SU-DHL-6 (cell line): ENCODE measurements around the gene ZNF507.
A peak's percentile ranks its signal among the peaks of the same experiment; 100 is the strongest.

Experiments
- H2AFZ ChIP-seq: fragments of 200-600 bp; sonication (generic); 2 replicates; pipeline ENCODE4 v1.6.1; 2014; ENCODE audit warnings: low read depth, mild to moderate bottlenecking, moderate library complexity, mixed read lengths, antibody characterized with exemption, low read length; ENCODE audit not compliant: severe bottlenecking
- H3F3A ChIP-seq: fragments of 200-600 bp; shearing (Covaris generic); 2 replicates; pipeline ENCODE4 v1.6.0; 2016; ENCODE audit warnings: antibody characterized with exemption, mild to moderate bottlenecking; ENCODE audit not compliant: insufficient read depth
- H3K27ac ChIP-seq: fragments of 200-600 bp; sonication (generic); 2 replicates; pipeline ENCODE4 v1.5.1; 2016; ENCODE audit warnings: low read depth, mild to moderate bottlenecking, low read length, moderate library complexity, mixed read lengths
- H3K27me3 ChIP-seq: fragments of 200-600 bp; sonication (generic), shearing (Covaris generic); 2 replicates; pipeline ENCODE4 v1.6.0; 2014; ENCODE audit warnings: mild to moderate bottlenecking, low read length
- H3K36me3 ChIP-seq: fragments of 200-600 bp; sonication (generic); 2 replicates; pipeline ENCODE4 v1.6.1; 2014; ENCODE audit warnings: mild to moderate bottlenecking, low read length, mixed read lengths
- H3K4me2 ChIP-seq: fragments of 300-600, 200-600 bp; shearing (Covaris generic), sonication (generic); 2 replicates; pipeline ENCODE4 v1.6.0; 2014; ENCODE audit warnings: low read length, low read depth, mild to moderate bottlenecking; ENCODE audit not compliant: poor library complexity, severe bottlenecking
- H3K4me3 ChIP-seq: fragments of 200-600 bp; sonication (generic); 2 replicates; pipeline ENCODE4 v1.5.1; 2014; ENCODE audit warnings: antibody characterized with exemption, low read length, mild to moderate bottlenecking, mixed read lengths; ENCODE audit not compliant: insufficient read depth, poor library complexity, severe bottlenecking
- H3K79me2 ChIP-seq: fragments of 200-600 bp; sonication (generic); 2 replicates; pipeline ENCODE4 v1.6.1; 2014; ENCODE audit warnings: mild to moderate bottlenecking, low read length, moderate library complexity; ENCODE audit not compliant: insufficient read depth
- H3K9ac ChIP-seq: fragments of 200-600 bp; sonication (generic); 2 replicates; pipeline ENCODE4 v1.7.0; 2014; ENCODE audit warnings: mild to moderate bottlenecking, low read length
- H3K9me2 ChIP-seq: fragments of 200-600 bp; sonication (generic); replicated peaks from 2 replicates; pipeline ENCODE4 v1.6.1; 2014; ENCODE audit warnings: low read length; ENCODE audit not compliant: insufficient read depth
- H3K9me3 ChIP-seq: fragments of 200-600 bp; sonication (generic); 2 replicates; pipeline ENCODE4 v1.6.1; 2014; ENCODE audit warnings: low read length, mixed read lengths; ENCODE audit not compliant: insufficient read depth
- H4K20me1 ChIP-seq: fragments of 200-600 bp; sonication (generic); 2 replicates; pipeline ENCODE4 v1.6.1; 2014; ENCODE audit warnings: low read depth, mild to moderate bottlenecking, antibody characterized with exemption, low read length, moderate library complexity, mixed read lengths
- EZH2phosphoT487 ChIP-seq: fragments of 200-600 bp; sonication (generic), shearing (Covaris generic); conservative IDR thresholded peaks from 2 replicates; pipeline ENCODE4 v1.6.1; 2018; ENCODE audit warnings: mild to moderate bottlenecking, antibody characterized with exemption, low read length, moderate library complexity, mixed read lengths
- TF ChIP-seq, protein P1 (sequence below): fragments of 200-600 bp; sonication (generic); IDR thresholded peaks from one replicate; pipeline ENCODE4 v1.5.1; 2017; ENCODE audit warnings: antibody characterized with exemption, mild to moderate bottlenecking, low read length, moderate library complexity; ENCODE audit not compliant: insufficient read depth, poor library complexity, severe bottlenecking

ZNF507 gene

DNA sequence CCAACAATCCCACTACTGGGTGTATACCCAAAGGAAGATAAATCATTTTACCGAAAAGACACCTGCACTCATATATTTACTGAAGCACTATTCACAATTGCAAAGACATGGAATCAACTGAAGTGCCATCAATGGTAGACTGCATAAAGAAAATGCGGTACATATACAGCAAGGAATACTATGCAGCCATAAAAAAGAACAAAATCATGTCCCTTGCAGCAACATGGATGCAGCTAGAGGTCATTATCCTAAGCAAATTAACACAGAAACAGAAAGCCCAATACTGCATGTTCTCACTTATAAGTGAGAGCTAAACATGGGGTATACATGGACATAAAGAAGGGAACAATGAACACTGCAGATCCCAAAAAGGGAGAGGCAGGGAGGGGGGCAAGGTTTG, 2.7 kb upstream of the ZNF507 start:
- no peaks in the 10 kb centered on the region for H4K20me1 ChIP-seq
- no peak overlapping the region for H3K9ac ChIP-seq
- H3K27me3 ChIP-seq, result no peaks in the 10 kb centered on the region
- no peak overlapping the region for H2AFZ ChIP-seq
- no peaks in the 10 kb centered on the region for H3K9me3 ChIP-seq
- H3K27ac ChIP-seq, result no peak overlapping the region
- no peak overlapping the region for H3K4me2 ChIP-seq
- no peak for TF ChIP-seq EZH2phosphoT487
- TF ChIP-seq, protein P1, sequence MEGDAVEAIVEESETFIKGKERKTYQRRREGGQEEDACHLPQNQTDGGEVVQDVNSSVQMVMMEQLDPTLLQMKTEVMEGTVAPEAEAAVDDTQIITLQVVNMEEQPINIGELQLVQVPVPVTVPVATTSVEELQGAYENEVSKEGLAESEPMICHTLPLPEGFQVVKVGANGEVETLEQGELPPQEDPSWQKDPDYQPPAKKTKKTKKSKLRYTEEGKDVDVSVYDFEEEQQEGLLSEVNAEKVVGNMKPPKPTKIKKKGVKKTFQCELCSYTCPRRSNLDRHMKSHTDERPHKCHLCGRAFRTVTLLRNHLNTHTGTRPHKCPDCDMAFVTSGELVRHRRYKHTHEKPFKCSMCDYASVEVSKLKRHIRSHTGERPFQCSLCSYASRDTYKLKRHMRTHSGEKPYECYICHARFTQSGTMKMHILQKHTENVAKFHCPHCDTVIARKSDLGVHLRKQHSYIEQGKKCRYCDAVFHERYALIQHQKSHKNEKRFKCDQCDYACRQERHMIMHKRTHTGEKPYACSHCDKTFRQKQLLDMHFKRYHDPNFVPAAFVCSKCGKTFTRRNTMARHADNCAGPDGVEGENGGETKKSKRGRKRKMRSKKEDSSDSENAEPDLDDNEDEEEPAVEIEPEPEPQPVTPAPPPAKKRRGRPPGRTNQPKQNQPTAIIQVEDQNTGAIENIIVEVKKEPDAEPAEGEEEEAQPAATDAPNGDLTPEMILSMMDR, result no peak
- peaks cover 2% of the 10 kb centered on the region; the same call in 1 of the 2 replicates for H3K36me3 ChIP-seq
- H3K4me3 ChIP-seq, result no peak overlapping the region
- H3K79me2 ChIP-seq, result peaks cover 21% of the 10 kb centered on the region
- no peaks in the 10 kb centered on the region; the same call in 1 of the 2 replicates for H3F3A ChIP-seq
- no peaks in the 10 kb centered on the region for H3K9me2 ChIP-seq

DNA sequence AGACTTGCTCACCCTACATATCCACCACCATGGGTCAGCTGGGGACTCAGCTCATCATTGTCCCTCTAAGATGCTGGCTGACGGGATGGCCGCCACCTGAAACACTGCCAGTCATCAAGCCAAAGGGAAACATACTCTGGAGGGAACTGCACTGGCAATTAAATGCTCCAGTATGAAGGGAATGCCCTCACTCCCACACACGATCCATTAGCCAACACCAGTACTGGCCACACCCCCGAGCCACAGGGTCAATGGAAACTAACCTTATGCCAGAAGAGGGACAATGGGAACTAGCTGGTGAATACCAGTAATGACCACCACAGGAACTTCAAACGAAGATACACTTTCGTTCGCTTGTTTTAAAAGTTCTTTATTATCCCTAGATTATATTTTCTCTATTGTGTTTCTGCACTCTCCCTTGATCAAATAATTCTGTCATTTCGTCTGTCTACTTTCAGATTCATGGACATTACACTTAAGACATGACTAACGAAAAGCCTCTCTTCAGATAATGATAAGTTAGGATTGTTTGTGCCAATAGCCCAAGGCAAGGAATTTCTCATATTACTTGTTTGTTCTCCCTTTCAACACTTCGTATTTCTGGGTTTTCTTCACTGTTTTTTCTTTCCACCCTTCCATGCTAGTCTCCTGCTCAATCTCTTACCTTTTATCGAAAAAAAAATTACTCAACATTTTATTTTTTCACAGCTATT, 1.7 kb upstream of the ZNF507 start:
- Histone ChIP-seq H3K27ac (no peak overlapping the region), H2AFZ (no peak overlapping the region)

DNA sequence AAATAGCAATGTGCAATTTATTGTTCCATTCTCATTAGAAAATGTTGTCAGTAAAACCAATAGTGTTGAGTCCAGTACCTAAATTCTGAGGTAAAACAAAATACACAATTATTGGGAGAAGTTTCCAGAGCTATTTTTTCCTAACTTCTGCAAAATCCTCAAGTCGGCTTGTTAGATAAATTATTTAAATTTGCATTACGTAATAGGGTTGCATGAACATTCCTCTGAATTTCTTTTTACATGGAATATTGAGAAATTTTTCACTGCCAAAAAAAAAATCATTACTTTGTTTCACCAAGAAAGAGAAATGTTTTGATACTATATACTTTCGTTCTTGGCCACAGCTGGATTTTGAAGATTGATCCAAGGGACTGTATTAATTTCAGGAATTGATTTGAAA, 1.5 kb downstream of the ZNF507 start:
- no peaks in the 10 kb centered on the region for H3K9me3 ChIP-seq
- no peaks in the 10 kb centered on the region for H3K27me3 ChIP-seq
- H3K36me3 ChIP-seq, result peaks cover 30% of the 10 kb centered on the region; the same call in 1 of the 2 replicates
- no peaks in the 10 kb centered on the region for H3K9me2 ChIP-seq
- H2AFZ ChIP-seq, result no peak overlapping the region
- H3K4me2 ChIP-seq, result peak overlapping the region; percentile 95
- H3K4me3 ChIP-seq, result peak overlapping the region; percentile 88
- peak overlapping the region; percentile 86 for H3K9ac ChIP-seq
- H4K20me1 ChIP-seq, result no peaks in the 10 kb centered on the region; the same call in 1 of the 2 replicates
- H3K79me2 ChIP-seq, result peaks cover 58% of the 10 kb centered on the region
- H3K27ac ChIP-seq, result no peak overlapping the region
- no peak for TF ChIP-seq EZH2phosphoT487
- TF ChIP-seq, protein P1, result no peak
- no peaks in the 10 kb centered on the region; the same call in 1 of the 2 replicates for H3F3A ChIP-seq

More for the DNA sequence above, 1.7 kb upstream of the ZNF507 start:
- Histone ChIP-seq H3F3A (no peaks in the 10 kb centered on the region; the same call in 1 of the 2 replicates), H4K20me1 (no peaks in the 10 kb centered on the region), H3K9me2 (no peaks in the 10 kb centered on the region), H3K4me3 (no peak overlapping the region), H3K36me3 (peaks cover 13% of the 10 kb centered on the region; the same call in 1 of the 2 replicates), H3K9ac (no peak overlapping the region), H3K79me2 (peaks cover 31% of the 10 kb centered on the region), H3K27me3 (no peaks in the 10 kb centered on the region), H3K4me2 (no peak overlapping the region), H3K9me3 (no peaks in the 10 kb centered on the region)
- TF ChIP-seq, protein P1, result no peak
- no peak for TF ChIP-seq EZH2phosphoT487
